ENCODE data around the gene MARCHF3.

MARCHF3 gene

GRCh38 chr5:126954981-126955380 is 75.4 kb downstream of the MARCHF3 start:
- Histone ChIP-seq H3F3A (ENCODE audit: insufficient read depth, low read length) (no peaks in the 10 kb centered on the region), H3K27ac (ENCODE audit: low read depth, low read length, poor library complexity, severe bottlenecking) (no peak overlapping the region), H3K27me3 (ENCODE audit: insufficient read depth, low read length) (no peaks in the 10 kb centered on the region), H3K36me3 (ENCODE audit: insufficient read depth, low read length) (no peaks in the 10 kb centered on the region), H3K4me1 (ENCODE audit: insufficient read depth, low read length, severe bottlenecking) (no peaks in the 10 kb centered on the region), H3K9ac (ENCODE audit: low read length) (no peak overlapping the region), H3K9me3 (ENCODE audit: low read length) (no peaks in the 10 kb centered on the region), H3K9me2 (ENCODE audit: low read depth, low read length) (no peaks in the 10 kb centered on the region), H4K20me1 (ENCODE audit: insufficient read depth, low read length) (no peaks in the 10 kb centered on the region), H3K79me2 (ENCODE audit: insufficient read depth, low read length) (no peaks in the 10 kb centered on the region), H3K4me3 (ENCODE audit: low read depth, low read length, poor library complexity, severe bottlenecking) (no peak overlapping the region), H3K4me2 (ENCODE audit: low read length) (no peak overlapping the region), H2AFZ (ENCODE audit: low read length) (no peak overlapping the region)
- TF ChIP-seq CTCF (IDR thresholded peaks at IDR 0.05; ENCODE audit: low read length): no peak
- no peak for TF ChIP-seq EZH2 (IDR thresholded peaks at IDR 0.05; ENCODE audit: borderline replicate concordance, low read length)

GRCh38 chr5:126953640-126954039 is 76.7 kb downstream of the MARCHF3 start:
- no peak overlapping the region for H3K4me3 ChIP-seq (ENCODE audit: low read depth, low read length, poor library complexity, severe bottlenecking)
- TF ChIP-seq CTCF (IDR thresholded peaks at IDR 0.05; ENCODE audit: low read length) (no peak), EZH2 (IDR thresholded peaks at IDR 0.05; ENCODE audit: borderline replicate concordance, low read length) (no peak)
- no peak overlapping the region for H2AFZ ChIP-seq (ENCODE audit: low read length)
- H3K79me2 ChIP-seq (ENCODE audit: insufficient read depth, low read length): no peaks in the 10 kb centered on the region
- no peak overlapping the region for H3K4me2 ChIP-seq (ENCODE audit: low read length)
- no peak overlapping the region for H3K9ac ChIP-seq (ENCODE audit: low read length)
- H3K27ac ChIP-seq (ENCODE audit: low read depth, low read length, poor library complexity, severe bottlenecking): no peak overlapping the region
- no peaks in the 10 kb centered on the region for H3K36me3 ChIP-seq (ENCODE audit: insufficient read depth, low read length)
- no peaks in the 10 kb centered on the region for H3K4me1 ChIP-seq (ENCODE audit: insufficient read depth, low read length, severe bottlenecking)
- no peaks in the 10 kb centered on the region for H3K9me3 ChIP-seq (ENCODE audit: low read length)
- 0 out of 2 replicates have a peak, but pooled peaks cover under 1% of the 10 kb centered on the region for H3K27me3 ChIP-seq (ENCODE audit: insufficient read depth, low read length)
- H3K9me2 ChIP-seq (ENCODE audit: low read depth, low read length): no peaks in the 10 kb centered on the region
- no peaks in the 10 kb centered on the region for H3F3A ChIP-seq (ENCODE audit: insufficient read depth, low read length)
- no peaks in the 10 kb centered on the region for H4K20me1 ChIP-seq (ENCODE audit: insufficient read depth, low read length)

- H4K20me1 ChIP-seq (ENCODE audit: insufficient read depth, low read length): no peaks in the 10 kb centered on the region
- TF ChIP-seq EZH2 (IDR thresholded peaks at IDR 0.05; ENCODE audit: borderline replicate concordance, low read length) (no peak), CTCF (IDR thresholded peaks at IDR 0.05; ENCODE audit: low read length) (no peak)
- no peaks in the 10 kb centered on the region for H3K9me3 ChIP-seq (ENCODE audit: low read length)
- no peak overlapping the region for H3K9ac ChIP-seq (ENCODE audit: low read length)
- H3K4me1 ChIP-seq (ENCODE audit: insufficient read depth, low read length, severe bottlenecking): no peaks in the 10 kb centered on the region
- H3K4me2 ChIP-seq (ENCODE audit: low read length): no peak overlapping the region
- no peak overlapping the region for H3K4me3 ChIP-seq (ENCODE audit: low read depth, low read length, poor library complexity, severe bottlenecking)
- 0 out of 2 replicates have a peak, but pooled peaks cover 4% of the 10 kb centered on the region for H3K27me3 ChIP-seq (ENCODE audit: insufficient read depth, low read length)
- H2AFZ ChIP-seq (ENCODE audit: low read length): no peak overlapping the region
- no peaks in the 10 kb centered on the region for H3K36me3 ChIP-seq (ENCODE audit: insufficient read depth, low read length)
- H3K79me2 ChIP-seq (ENCODE audit: insufficient read depth, low read length): no peaks in the 10 kb centered on the region
- no peaks in the 10 kb centered on the region for H3F3A ChIP-seq (ENCODE audit: insufficient read depth, low read length)
- no peak overlapping the region for H3K27ac ChIP-seq (ENCODE audit: low read depth, low read length, poor library complexity, severe bottlenecking)
- H3K9me2 ChIP-seq (ENCODE audit: low read depth, low read length): no peaks in the 10 kb centered on the region
These were observed 80.9 kb downstream of the MARCHF3 start for GRCh38 chr5:126949475-126949874.

Measured in OCI-LY1 (cell line).